ENCODE data around the gene CD2BP2. TPM values are rescaled to one million over a fixed set of nuclear protein-coding genes. Genes with fewer than 3 reads are reported as not detected.
A peak's percentile ranks its signal among the peaks of the same experiment; 100 is the strongest.
"Not testable (repeated sequence)": the region's sequence is repeated elsewhere in the genome, so short reads cannot be mapped to it uniquely, and the experiment has no call there.

Gene CD2BP2
- total RNA-seq, 1 experiment from 2014 or later: 20.7 TPM

DNA sequence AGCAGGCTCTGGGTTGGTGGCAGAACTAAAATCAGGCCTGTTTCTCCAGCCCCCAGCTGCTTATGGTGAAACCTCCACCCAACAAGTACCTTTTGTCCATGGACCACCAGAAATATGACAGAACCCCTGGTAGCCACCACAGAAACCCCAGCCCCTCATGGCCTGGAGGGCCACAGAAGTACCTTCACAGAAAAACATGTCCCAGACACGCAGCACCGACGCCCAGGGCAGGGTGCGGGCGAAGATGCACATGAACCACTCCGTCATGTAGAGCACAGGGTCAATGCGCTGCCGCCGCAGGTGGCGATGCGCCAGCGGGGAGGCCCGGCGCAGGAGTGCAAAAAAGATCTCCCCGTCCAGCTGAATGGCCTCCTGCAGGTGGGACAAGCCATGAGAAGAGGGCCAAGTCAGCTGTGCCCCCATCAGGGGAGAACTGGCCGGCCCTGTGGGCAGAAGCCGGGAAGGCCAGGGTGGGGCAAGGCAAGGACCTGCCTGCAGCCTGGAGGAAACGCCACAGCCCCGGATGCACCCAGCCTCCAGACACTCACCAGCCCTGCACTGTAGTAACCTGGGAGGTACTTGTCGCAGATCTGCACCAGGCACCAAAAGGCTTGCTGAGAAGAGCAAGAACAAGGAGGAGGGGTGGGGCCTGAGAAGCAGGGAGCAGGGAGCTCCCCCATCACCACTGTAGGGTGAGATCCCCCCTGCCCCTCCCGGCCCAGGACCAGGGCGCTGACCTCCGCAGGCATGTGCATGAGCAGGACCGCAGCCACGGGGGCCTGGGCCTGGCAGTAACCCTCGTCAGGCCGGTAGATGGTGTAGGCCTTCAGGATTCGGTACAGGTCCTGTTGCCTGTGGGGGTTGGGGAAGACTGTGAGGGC, 4.1 kb upstream of the CD2BP2 start:
- DNase-seq (ENCODE audit: low read depth): no peak

GRCh38 chr16:30358577-30358936, 3.4 kb upstream of the CD2BP2 start:
- DNase-seq (ENCODE audit: low read depth): no peak

GRCh38 chr16:30357715-30358576, 2.8 kb upstream of the CD2BP2 start:
- DNase-seq (ENCODE audit: low read depth): no peak

DNA sequence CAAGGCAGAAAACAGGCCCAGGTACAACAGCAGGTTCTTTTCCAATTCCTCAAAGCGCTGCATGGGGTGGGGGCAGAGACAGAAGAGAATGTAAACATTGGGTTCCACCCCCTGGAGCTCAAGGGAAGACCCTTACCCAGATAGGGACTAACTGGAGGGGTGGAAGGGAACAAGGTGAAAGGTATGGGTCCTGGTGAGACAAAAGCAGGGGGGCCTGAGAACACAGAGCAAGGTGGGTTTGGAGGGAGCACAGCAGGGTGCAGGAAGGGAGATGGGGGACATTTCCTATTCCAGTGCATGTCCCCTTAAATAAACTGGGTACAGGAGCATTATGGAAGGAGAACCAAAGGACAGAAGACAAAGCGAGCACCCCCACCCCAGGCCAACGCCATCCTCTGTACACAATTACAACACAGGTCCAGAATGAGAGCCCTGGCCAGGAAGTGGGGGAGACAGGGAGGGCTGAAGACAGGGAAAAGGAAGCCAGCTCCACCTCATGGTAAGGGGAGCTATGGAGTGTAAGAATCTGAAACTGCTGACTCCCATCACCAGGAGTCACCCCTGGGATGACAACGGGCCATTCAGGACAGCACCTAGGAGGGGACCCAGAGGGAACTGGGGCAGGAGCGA, 2.1 kb upstream of the CD2BP2 start:
- no peak for DNase-seq (ENCODE audit: low read depth)

- peak; percentile 41 for DNase-seq (ENCODE audit: low read depth)
Measured at GRCh38 chr16:30356401-30357084, 1.4 kb upstream of the CD2BP2 start.

GRCh38 chr16:30355954-30356308, 823 bp upstream of the CD2BP2 start:
- DNase-seq (ENCODE audit: low read depth): no peak

DNA sequence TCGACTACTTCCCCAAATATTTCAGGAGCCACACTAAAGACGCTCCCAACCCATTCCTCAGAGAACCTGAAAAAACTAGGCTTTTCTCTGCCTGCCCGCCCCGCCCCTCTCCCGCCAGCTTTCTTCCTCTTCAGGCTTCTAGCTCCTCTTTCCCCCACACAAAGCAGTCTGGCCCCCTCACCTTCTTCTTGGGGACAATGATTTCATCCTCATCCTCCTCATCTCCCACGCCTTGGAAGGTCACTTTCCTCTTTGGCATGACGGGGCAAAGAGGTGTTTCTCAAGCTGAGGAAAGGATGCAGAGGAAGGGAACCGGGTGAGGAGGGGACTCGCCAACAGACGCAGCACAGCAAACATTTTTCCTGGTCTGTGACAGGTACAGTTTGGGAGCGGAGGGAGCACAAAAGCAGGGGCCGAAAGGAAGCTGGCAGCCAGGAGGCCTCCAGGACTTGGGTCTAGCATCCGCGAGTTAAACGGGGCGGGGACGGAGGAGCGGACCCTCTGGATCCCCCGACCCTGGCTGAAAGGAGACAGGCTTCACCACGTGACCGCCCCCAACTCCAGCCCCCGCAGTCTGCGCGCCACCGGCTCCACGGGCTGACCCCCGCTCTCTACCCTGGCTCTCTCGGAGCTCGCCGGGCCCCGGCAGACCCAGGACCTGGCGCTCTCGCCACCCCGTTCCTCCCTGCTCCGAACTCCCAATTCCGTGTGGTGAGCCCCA, 525 bp downstream of the CD2BP2 start:
- no peak for DNase-seq (ENCODE audit: low read depth)

- no peak for DNase-seq (ENCODE audit: low read depth)
Measured at GRCh38 chr16:30353438-30354129, 1.5 kb downstream of the CD2BP2 start.

DNA sequence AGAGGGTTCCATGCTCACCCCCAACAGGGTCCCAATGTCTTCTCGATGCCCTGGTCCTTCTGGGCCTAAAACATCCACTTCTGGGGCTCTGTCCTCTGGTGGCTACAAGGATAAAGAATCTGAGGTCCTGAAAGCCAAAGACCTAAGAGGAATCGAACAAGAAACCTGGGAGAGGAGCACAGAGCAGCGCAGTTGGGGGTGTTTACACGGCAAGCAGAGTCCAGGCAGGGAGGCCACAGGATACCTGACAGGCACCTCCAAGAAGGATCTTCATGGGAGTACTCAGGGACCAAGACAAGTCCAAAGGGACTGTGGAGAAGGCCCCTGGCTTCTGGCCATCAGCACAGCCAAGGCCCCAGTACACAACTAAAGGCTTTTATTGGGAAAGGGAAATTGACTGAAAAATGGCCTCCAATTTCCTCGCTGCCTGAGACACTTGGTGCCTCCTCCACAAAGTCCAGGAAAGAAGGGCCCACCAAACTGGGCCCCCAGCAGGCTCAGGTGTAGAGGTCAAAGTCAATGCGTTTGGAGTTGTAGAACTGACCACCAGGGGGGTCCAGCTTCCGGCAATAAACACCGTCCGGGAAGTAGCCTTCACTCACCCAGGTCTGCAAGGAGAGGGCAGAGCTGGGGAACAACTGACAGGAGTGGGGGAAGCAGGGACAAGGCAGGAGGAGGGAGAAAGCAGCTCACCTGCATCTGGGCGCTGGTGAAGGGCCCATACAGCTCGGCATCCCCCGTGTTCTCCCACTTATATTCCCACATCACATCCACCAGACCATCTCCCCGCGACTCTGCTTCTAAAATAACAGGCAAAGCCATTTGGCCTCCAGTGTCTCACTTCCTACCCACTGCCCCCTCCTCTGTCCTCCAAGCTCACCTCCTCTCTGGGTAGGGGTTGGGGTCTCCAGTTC, 2.4 kb downstream of the CD2BP2 start:
- DNase-seq (ENCODE audit: low read depth): no peak

- peak; percentile 93 for DNase-seq (ENCODE audit: low read depth)
Measured at GRCh38 chr16:30351586-30352419, 3.3 kb downstream of the CD2BP2 start.

DNA sequence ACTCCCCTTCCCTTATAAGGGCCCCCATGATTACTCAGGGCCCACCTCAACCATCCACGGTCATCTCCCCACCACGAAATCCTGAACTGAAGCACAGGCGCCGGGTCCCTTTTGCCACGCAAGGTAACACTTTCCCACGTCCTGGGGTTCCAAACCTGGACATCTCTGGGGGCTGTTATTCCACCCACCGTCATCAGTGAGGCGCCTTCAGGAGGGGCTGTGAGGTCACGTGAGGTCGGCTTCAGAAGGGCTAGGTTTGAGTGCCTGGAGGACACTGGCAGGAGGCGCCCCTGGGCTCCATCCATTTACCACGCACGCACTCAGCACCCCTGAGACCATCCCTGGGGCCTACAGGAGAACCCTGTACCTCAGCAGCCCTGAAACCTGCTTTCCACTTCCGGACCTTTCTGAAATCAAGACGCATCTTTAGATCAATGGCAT, 4.1 kb downstream of the CD2BP2 start:
- no peak for DNase-seq (ENCODE audit: low read depth)

DNA sequence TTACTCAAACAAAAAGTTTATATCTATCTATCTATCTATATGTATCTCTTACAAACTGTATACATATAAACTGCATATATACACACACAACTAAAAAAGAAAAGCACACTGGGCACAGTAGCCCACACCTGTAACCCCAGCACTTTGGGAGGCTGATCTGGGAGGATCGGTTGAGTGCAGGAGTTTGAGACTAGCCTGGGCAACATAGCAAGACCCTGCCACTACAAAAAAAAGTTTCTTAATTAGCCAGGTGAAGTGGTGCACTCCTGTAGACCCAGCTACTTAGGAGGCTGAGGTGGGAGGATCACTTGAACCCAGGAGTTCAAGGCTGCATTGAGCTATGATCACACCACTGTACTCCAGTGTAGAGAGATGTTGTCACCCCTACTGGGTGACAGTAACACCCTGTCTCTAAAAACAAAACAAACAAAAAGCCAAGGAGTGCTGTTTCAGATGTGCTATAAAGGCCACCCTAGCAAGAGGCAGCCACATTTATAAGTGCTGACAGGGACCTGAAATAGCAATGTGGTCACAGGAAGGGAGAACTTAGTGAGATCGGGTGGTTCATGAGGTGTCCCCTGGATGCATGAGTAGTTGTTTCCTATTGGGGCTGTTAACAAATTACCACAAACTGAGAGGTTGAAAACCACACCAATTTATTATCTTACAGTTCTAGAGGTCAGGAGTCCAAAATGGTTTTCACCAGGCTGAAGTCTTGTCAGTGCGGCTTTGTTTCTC, 4.8 kb downstream of the CD2BP2 start:
- no peak for DNase-seq (ENCODE audit: low read depth)

DNA sequence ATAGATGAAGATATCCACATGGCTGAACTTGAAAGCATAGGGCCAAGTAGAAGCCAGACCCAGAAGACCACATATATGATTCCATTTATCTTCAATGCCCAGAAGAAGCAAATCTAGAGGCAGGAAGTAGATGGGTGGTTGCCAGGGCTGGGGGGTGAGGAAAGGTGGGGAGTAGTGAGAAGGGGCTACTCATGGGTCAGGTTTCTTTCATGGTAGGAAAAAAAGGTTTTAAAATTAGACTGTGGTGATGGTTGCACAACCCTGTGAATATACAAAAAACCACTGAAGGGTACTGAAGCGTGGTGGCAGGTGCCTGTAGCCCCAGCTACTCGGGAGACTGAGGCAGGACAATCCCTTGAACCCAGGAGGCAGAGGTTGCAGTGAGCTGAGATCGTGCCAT, 5.4 kb downstream of the CD2BP2 start:
- DNase-seq (ENCODE audit: low read depth): no peak

DNA sequence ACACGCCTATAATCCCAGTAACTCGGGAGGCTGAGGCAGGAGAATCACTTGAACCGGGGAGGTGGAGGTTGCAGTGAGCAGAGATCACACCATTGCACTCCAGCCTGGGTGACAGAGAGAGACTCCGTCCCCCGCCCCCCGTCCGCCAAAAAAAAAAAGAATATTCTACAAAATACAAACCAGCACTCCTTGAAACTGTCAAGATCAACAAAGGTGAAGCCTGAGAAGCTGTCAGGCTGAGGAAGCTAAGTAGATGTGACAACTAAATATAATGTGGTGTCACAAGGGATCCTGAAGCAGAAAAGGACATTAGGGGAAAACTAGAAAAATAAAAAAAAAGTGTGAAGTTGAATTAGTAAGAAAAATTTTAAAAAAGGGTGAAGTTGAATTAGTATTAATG, 6.2 kb downstream of the CD2BP2 start:
- DNase-seq (ENCODE audit: low read depth): no peak

GRCh38 chr16:30348113-30348512, 7.0 kb downstream of the CD2BP2 start:
- DNase-seq (ENCODE audit: low read depth): no peak

GRCh38 chr16:30346286-30346685, 8.8 kb downstream of the CD2BP2 start:
- no peak for DNase-seq (ENCODE audit: low read depth)

- not testable (repeated sequence) for DNase-seq (ENCODE audit: low read depth)
Measured at GRCh38 chr16:30343491-30343820, 11.7 kb downstream of the CD2BP2 start.
